GM13976 (cell line): ENCODE results near the gene CYTH1.

Experiments used
- DNase-seq: peaks from one replicate; pipeline ENCODE4 v3.0.0; 2012; ENCODE audit warnings: low spot score
- CTCF ChIP-seq: IDR thresholded peaks from 2 replicates; pipeline ENCODE4 v1.5.1; 2012; ENCODE audit warnings: borderline replicate concordance, mild to moderate bottlenecking; ENCODE audit not compliant: insufficient read depth; ENCODE audit errors: extremely low read depth, missing control alignments, control extremely low read depth
- in situ Hi-C: fragments of 300-500 bp; cut with MboI; formaldehyde crosslinking; loops from one replicate; pipeline ENCODE4 v1.12.0; 2022; ENCODE audit warnings: low sequenced_read_pairs, mixed read lengths, inconsistent platforms; ENCODE audit not compliant: unreplicated experiment

CYTH1 gene

GRCh38 chr17:78735832-78736525 lies 46.1 kb downstream of the CYTH1 start:
- in situ Hi-C loops, result no loop called here
- no peak for TF ChIP-seq CTCF
- no peak for DNase-seq

GRCh38 chr17:78734793-78735641 lies 47.1 kb downstream of the CYTH1 start:
- DNase-seq, result no peak
- TF ChIP-seq CTCF, result no peak
- in situ Hi-C loops, result no loop called here

- DNase-seq, result no peak
Observed at GRCh38 chr17:78732354-78732753, 49.7 kb downstream of the CYTH1 start.

GRCh38 chr17:78731904-78732303 lies 50.2 kb downstream of the CYTH1 start:
- no peak for DNase-seq

More at GRCh38 chr17:78732354-78732753, 49.7 kb downstream of the CYTH1 start:
- TF ChIP-seq CTCF, result no peak
- in situ Hi-C loops, result no loop called here

GRCh38 chr17:78729641-78730040 lies 52.4 kb downstream of the CYTH1 start:
- in situ Hi-C loops, result no loop called here
- DNase-seq, result no peak
- no peak for TF ChIP-seq CTCF

More at GRCh38 chr17:78731904-78732303, 50.2 kb downstream of the CYTH1 start:
- no peak for TF ChIP-seq CTCF
- in situ Hi-C loops, result no loop called here

- no peak for DNase-seq
- TF ChIP-seq CTCF, result no peak
- in situ Hi-C loops, result no loop called here
Observed at GRCh38 chr17:78728495-78728894, 53.6 kb downstream of the CYTH1 start.
